Lower leg skin (tissue), 3 donors: ENCODE results near the gene PIK3CB.

ENCODE experiments used
- POLR2A ChIP-seq, 2 donors: fragments of 450-650 bp; IDR thresholded peaks; one replicate each; pipeline ENCODE4 v1.6.1; 2016 to 2017; ENCODE audit warnings: antibody characterized with exemption in 2 of 2, mild to moderate bottlenecking in 1 of 2, moderate library complexity in 1 of 2
- TF ChIP-seq, protein P1 (sequence below), 3 donors: fragments of 450-650 bp; IDR thresholded peaks; one replicate each; pipeline ENCODE4 v1.5.1; 2016; ENCODE audit warnings: antibody characterized with exemption in 3 of 3, mild to moderate bottlenecking in 3 of 3, moderate library complexity in 2 of 3

DNA sequence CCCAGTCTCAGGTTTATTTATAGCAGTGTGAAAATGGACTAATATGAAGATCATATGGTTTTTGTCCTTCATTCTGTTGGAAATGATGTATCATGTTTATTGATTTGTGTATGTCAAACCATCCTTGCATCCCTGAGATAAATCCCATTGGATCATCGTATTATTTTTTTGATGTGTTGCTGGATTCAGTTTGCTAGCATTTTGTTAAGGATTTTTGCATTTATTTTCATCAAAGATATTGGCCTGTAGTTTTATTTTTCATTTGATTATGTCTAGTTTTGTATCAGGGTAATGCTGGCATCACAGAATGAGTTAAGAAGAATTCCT is 191.8 kb downstream of the PIK3CB start:
- TF ChIP-seq, protein P1, sequence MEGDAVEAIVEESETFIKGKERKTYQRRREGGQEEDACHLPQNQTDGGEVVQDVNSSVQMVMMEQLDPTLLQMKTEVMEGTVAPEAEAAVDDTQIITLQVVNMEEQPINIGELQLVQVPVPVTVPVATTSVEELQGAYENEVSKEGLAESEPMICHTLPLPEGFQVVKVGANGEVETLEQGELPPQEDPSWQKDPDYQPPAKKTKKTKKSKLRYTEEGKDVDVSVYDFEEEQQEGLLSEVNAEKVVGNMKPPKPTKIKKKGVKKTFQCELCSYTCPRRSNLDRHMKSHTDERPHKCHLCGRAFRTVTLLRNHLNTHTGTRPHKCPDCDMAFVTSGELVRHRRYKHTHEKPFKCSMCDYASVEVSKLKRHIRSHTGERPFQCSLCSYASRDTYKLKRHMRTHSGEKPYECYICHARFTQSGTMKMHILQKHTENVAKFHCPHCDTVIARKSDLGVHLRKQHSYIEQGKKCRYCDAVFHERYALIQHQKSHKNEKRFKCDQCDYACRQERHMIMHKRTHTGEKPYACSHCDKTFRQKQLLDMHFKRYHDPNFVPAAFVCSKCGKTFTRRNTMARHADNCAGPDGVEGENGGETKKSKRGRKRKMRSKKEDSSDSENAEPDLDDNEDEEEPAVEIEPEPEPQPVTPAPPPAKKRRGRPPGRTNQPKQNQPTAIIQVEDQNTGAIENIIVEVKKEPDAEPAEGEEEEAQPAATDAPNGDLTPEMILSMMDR (IDR thresholded peaks at IDR 0.05): no peak
- TF ChIP-seq POLR2A (IDR thresholded peaks at IDR 0.05): no peak
